ENCODE results near the gene RAMP2. TPM values are rescaled to one million over a fixed set of nuclear protein-coding genes. Genes with fewer than 3 reads are reported as not detected.

The RAMP2 gene
- total and polyA plus RNA-seq, 2 of the 13 experiments (the other 11 are each of a cell fraction or from before 2014, with no cell fraction given), result 1.4 to 5.2 TPM

- TF ChIP-seq NR2F2 (IDR thresholded peaks at IDR 0.05; ENCODE audit: borderline replicate concordance, low read depth) (peak; percentile 18; the same call in 1 of the 2 replicates), ZNF883 (CRISPR knock-in tag; IDR thresholded peaks at IDR 0.05; ENCODE audit: not compliant biosample characterization) (peak; percentile 57), ZNF737 (CRISPR knock-in tag; IDR thresholded peaks at IDR 0.05; ENCODE audit: borderline replicate concordance) (0 out of 2 replicates have a peak, but pooled peaks have one; percentile 73), NFE2L2 (IDR thresholded peaks at IDR 0.05; ENCODE audit: low read length) (no peak), GTF2F1 (IDR thresholded peaks at IDR 0.05; ENCODE audit: low read length) (no peak), ZNF225 (CRISPR knock-in tag; IDR thresholded peaks at IDR 0.05) (no peak), CREBL2 (CRISPR knock-in tag; IDR thresholded peaks at IDR 0.05; ENCODE audit: borderline replicate concordance) (no peak), NFYB (CRISPR knock-in tag; IDR thresholded peaks at IDR 0.05) (no peak), SIN3A (IDR thresholded peaks at IDR 0.05; ENCODE audit: borderline replicate concordance, low read depth, low read length) (peak; percentile 63; the same call in 1 of the 2 replicates), POLR2AphosphoS5 (IDR thresholded peaks at IDR 0.05; ENCODE audit: low read depth, low read length) (peak; percentile 89), ARID4A (CRISPR knock-in tag; IDR thresholded peaks at IDR 0.05; ENCODE audit: borderline replicate concordance) (peak; percentile 65), ZBTB1 (CRISPR knock-in tag; IDR thresholded peaks at IDR 0.05; ENCODE audit: borderline replicate concordance) (no peak; the same call in 1 of the 2 replicates), ZNF567 (CRISPR knock-in tag; IDR thresholded peaks at IDR 0.05; ENCODE audit: borderline replicate concordance) (no peak; the same call in 1 of the 2 replicates), ZNF256 (CRISPR knock-in tag; conservative IDR thresholded peaks at IDR 0.05) (0 out of 2 replicates have a peak, but pooled peaks have one; percentile 25), TEAD2 (CRISPR knock-in tag; IDR thresholded peaks at IDR 0.05) (no peak), IKZF1 (IDR thresholded peaks at IDR 0.05) (no peak), ZNF724P (CRISPR knock-in tag; IDR thresholded peaks at IDR 0.05; ENCODE audit: borderline replicate concordance) (peak; percentile 82), U2AF1 (optimal IDR thresholded peaks at IDR 0.05; ENCODE audit: low read depth, low read length) (peak; percentile 9), ZNF468 (CRISPR knock-in tag; IDR thresholded peaks at IDR 0.05) (no peak), BCLAF1 (IDR thresholded peaks at IDR 0.05) (no peak)
- TF ChIP-seq, protein P1, sequence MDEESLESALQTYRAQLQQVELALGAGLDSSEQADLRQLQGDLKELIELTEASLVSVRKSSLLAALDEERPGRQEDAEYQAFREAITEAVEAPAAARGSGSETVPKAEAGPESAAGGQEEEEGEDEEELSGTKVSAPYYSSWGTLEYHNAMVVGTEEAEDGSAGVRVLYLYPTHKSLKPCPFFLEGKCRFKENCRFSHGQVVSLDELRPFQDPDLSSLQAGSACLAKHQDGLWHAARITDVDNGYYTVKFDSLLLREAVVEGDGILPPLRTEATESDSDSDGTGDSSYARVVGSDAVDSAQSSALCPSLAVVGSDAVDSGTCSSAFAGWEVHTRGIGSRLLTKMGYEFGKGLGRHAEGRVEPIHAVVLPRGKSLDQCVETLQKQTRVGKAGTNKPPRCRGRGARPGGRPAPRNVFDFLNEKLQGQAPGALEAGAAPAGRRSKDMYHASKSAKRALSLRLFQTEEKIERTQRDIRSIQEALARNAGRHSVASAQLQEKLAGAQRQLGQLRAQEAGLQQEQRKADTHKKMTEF (CRISPR knock-in tag; IDR thresholded peaks at IDR 0.05), result peak; percentile 76
Measured at GRCh38 chr17:42779936-42780850, 19.2 kb downstream of the RAMP2 start, which contains the start of gene WNK4 (continued).
